HEK293 (cell line): ENCODE measurements around the gene CHEK2.

Source experiments
- CTCF ChIA-PET: fragments of 350-600 bp; formaldehyde crosslinking; extraction: SDS; loops from one replicate; lab custom pipeline; 2021; ENCODE audit warnings: antibody characterized with exemption; lab: Yijun Ruan, JAX
- POLR2A ChIA-PET: fragments of 300-600 bp; formaldehyde crosslinking; extraction: SDS; loops from one replicate; lab custom pipeline; 2020; ENCODE audit warnings: antibody characterized with exemption, inconsistent platforms; lab: Yijun Ruan, JAX
- H3K27ac ChIP-seq: fragments of 200-500 bp; sonication (Bioruptor generic); 2 replicates; pipeline ENCODE4 v1.5.1; 2014; ENCODE audit warnings: low read depth, low read length, control low read depth, inconsistent platforms; ENCODE audit errors: extremely low read depth
- H3K36me3 ChIP-seq, 2 experiments: fragments of 200-500 bp in 1 of 2; sonication (Bioruptor generic) in 1 of 2; 1 replicate in 1 of 2; 2 replicates in 1 of 2; pipeline ENCODE4 v1.5.1; 2014 to 2017; ENCODE audit warnings: inconsistent platforms in 2 of 2, low read length in 2 of 2; ENCODE audit not compliant: control insufficient read depth in 2 of 2, insufficient read depth in 1 of 2
- H3K4me1 ChIP-seq: fragments of 200-500 bp; sonication (Bioruptor generic); 2 replicates; pipeline ENCODE4 v1.5.1; 2014; ENCODE audit warnings: mild to moderate bottlenecking, low read length, inconsistent platforms; ENCODE audit not compliant: control insufficient read depth, insufficient read depth
- H3K4me3 ChIP-seq: 2 replicates; pipeline ENCODE4 v1.5.1; 2011; ENCODE audit warnings: low read depth, mild to moderate bottlenecking, control low read depth, low read length, moderate library complexity
- H3K9me3 ChIP-seq: fragments of 200-500 bp; sonication (Bioruptor generic); 2 replicates; pipeline ENCODE4 v1.5.1; 2014; ENCODE audit warnings: low read depth, low read length, inconsistent platforms; ENCODE audit not compliant: control insufficient read depth, insufficient read depth
- KLF8 ChIP-seq: fragments of 450-650 bp; formaldehyde crosslinking; IDR thresholded peaks from 2 replicates; pipeline ENCODE4 v1.5.1; 2016; ENCODE audit warnings: missing biosample characterization, missing genetic modification characterization
- PRDM1 ChIP-seq: fragments of 450-650 bp; formaldehyde crosslinking; IDR thresholded peaks from 2 replicates; pipeline ENCODE4; 2016; ENCODE audit warnings: missing biosample characterization, missing genetic modification characterization
- SCRT1 ChIP-seq: fragments of 450-650 bp; formaldehyde crosslinking; IDR thresholded peaks from 2 replicates; pipeline ENCODE4 v1.5.1; 2016; ENCODE audit warnings: missing biosample characterization, missing genetic modification characterization, borderline replicate concordance
- SP2 ChIP-seq: fragments of 450-650 bp; formaldehyde crosslinking; IDR thresholded peaks from 2 replicates; pipeline ENCODE4 v1.5.1; 2016; ENCODE audit warnings: missing biosample characterization, missing genetic modification characterization
- SP3 ChIP-seq: fragments of 450-650 bp; formaldehyde crosslinking; IDR thresholded peaks from 2 replicates; pipeline ENCODE4 v1.5.1; 2016; ENCODE audit warnings: missing biosample characterization, missing genetic modification characterization
- ZBTB17 ChIP-seq: fragments of 450-650 bp; formaldehyde crosslinking; IDR thresholded peaks from 2 replicates; pipeline ENCODE4 v1.5.1; 2016; ENCODE audit warnings: missing biosample characterization, missing genetic modification characterization
- ZBTB20 ChIP-seq: fragments of 450-650 bp; formaldehyde crosslinking; IDR thresholded peaks from 2 replicates; pipeline ENCODE4 v1.5.1; 2016; ENCODE audit warnings: missing biosample characterization, missing genetic modification characterization
- ZBTB44 ChIP-seq: fragments of 450-650 bp; IDR thresholded peaks from 2 replicates; pipeline ENCODE4 v1.5.1; 2018; ENCODE audit warnings: missing biosample characterization, mild to moderate bottlenecking, missing genetic modification characterization
- ZBTB8A ChIP-seq: fragments of 450-650 bp; formaldehyde crosslinking; IDR thresholded peaks from 2 replicates; pipeline ENCODE4 v1.5.1; 2016; ENCODE audit warnings: missing biosample characterization, missing genetic modification characterization
- ZEB2 ChIP-seq: fragments of 450-650 bp; formaldehyde crosslinking; IDR thresholded peaks from 2 replicates; pipeline ENCODE4 v1.5.1; 2016; ENCODE audit warnings: missing biosample characterization, missing genetic modification characterization
- ZIC2 ChIP-seq: fragments of 450-650 bp; formaldehyde crosslinking; IDR thresholded peaks from 2 replicates; pipeline ENCODE4 v1.5.1; 2016; ENCODE audit warnings: missing biosample characterization, missing genetic modification characterization
- ZNF121 ChIP-seq: fragments of 450-650 bp; formaldehyde crosslinking; IDR thresholded peaks from 2 replicates; pipeline ENCODE4 v1.5.1; 2016; ENCODE audit warnings: missing biosample characterization, missing genetic modification characterization
- ZNF18 ChIP-seq: fragments of 450-650 bp; formaldehyde crosslinking; IDR thresholded peaks from 2 replicates; pipeline ENCODE4 v1.5.1; 2016; ENCODE audit warnings: missing biosample characterization, missing genetic modification characterization
- ZNF184 ChIP-seq: fragments of 450-650 bp; IDR thresholded peaks from 2 replicates; pipeline ENCODE4 v1.5.1; 2018; ENCODE audit warnings: missing biosample characterization, mild to moderate bottlenecking, missing genetic modification characterization
- ZNF335 ChIP-seq: fragments of 450-650 bp; formaldehyde crosslinking; conservative IDR thresholded peaks from 2 replicates; pipeline ENCODE4 v1.5.1; 2016; ENCODE audit warnings: missing biosample characterization, missing genetic modification characterization
- ZNF366 ChIP-seq: fragments of 450-650 bp; formaldehyde crosslinking; conservative IDR thresholded peaks from 2 replicates; pipeline ENCODE4 v1.5.1; 2016; ENCODE audit warnings: missing biosample characterization, missing genetic modification characterization
- ZNF596 ChIP-seq: fragments of 450-650 bp; IDR thresholded peaks from 2 replicates; pipeline ENCODE4 v1.5.0; 2018; ENCODE audit warnings: missing biosample characterization, mild to moderate bottlenecking, missing genetic modification characterization, moderate library complexity
- ZNF664 ChIP-seq: fragments of 450-650 bp; formaldehyde crosslinking; IDR thresholded peaks from 2 replicates; pipeline ENCODE4 v1.5.1; 2016; ENCODE audit warnings: missing biosample characterization, missing genetic modification characterization
- ZNF76 ChIP-seq: fragments of 450-650 bp; formaldehyde crosslinking; IDR thresholded peaks from 2 replicates; pipeline ENCODE4; 2016; ENCODE audit warnings: low read depth, missing biosample characterization, missing genetic modification characterization, borderline replicate concordance
- ZNF777 ChIP-seq: fragments of 450-650 bp; formaldehyde crosslinking; IDR thresholded peaks from 2 replicates; pipeline ENCODE4 v1.5.1; 2017; ENCODE audit warnings: missing biosample characterization, missing genetic modification characterization, borderline replicate concordance
- TF ChIP-seq, protein P1 (sequence below): fragments of 450-650 bp; formaldehyde crosslinking; IDR thresholded peaks from 2 replicates; pipeline ENCODE4 v1.5.1; 2016; ENCODE audit warnings: missing biosample characterization, missing genetic modification characterization
- TF ChIP-seq, protein P2 (sequence below): fragments of 450-650 bp; IDR thresholded peaks from 2 replicates; pipeline ENCODE4 v1.5.1; 2018; ENCODE audit warnings: missing biosample characterization, missing genetic modification characterization
- TF ChIP-seq, protein P3 (sequence below): sonication (generic); formaldehyde crosslinking; IDR thresholded peaks from 2 replicates; pipeline ENCODE4 v1.8.1; 2022; ENCODE audit warnings: mild to moderate bottlenecking, moderate library complexity, missing genetic modification reagents

Gene CHEK2

DNA sequence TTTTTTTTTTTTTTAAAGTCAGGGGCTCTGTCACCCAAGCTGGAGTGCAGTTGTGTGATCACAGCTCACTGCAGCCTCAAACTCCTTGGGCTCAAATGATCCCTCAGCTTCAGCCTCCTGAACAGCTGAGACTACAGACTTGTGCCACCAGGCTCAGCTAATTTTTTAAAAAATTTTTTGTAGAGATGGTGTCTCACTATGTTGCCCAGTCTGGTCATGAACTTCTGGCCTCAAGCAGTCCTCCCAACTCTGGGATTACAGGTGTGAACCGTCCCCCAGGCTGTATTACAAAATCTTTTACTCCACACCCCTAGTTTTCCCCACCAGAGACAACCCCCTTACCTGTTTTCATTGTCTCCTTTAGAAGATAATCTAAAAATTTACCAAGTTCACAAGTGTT lies 32.8 kb upstream of the CHEK2 start:
- Histone ChIP-seq H3K9me3 (no peaks in the 10 kb centered on the region), H3K4me1 (peaks cover 3% of the 10 kb centered on the region; the same call in 1 of the 2 replicates), H3K27ac (no peak overlapping the region), H3K4me3 (no peak overlapping the region), H3K36me3 (peaks cover 42 to 49% of the 10 kb centered on the region in 2 experiments)
- ChIA-PET POLR2A (interaction anchor here (2.6 kb wide), 2 partner anchors 9 to 25 kb away, joined by 20 to 25 read pairs; partner anchors contain the start of gene XBP1), CTCF (interaction anchor here (0.6 to 2.5 kb wide), 3 partner anchors 11 to 180 kb away, joined by 4 to 8 read pairs (median 8); no protein-coding TSS in a partner anchor)
- TF ChIP-seq ZNF121 (tag by site-specific recombination): peak; percentile 80
- 0 out of 2 replicates have a peak, but pooled peaks have one; percentile 10 for TF ChIP-seq ZNF18 (tag by site-specific recombination)
- TF ChIP-seq, protein P1, sequence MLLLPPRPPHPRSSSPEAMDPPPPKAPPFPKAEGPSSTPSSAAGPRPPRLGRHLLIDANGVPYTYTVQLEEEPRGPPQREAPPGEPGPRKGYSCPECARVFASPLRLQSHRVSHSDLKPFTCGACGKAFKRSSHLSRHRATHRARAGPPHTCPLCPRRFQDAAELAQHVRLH (tag by site-specific recombination): no peak

DNA sequence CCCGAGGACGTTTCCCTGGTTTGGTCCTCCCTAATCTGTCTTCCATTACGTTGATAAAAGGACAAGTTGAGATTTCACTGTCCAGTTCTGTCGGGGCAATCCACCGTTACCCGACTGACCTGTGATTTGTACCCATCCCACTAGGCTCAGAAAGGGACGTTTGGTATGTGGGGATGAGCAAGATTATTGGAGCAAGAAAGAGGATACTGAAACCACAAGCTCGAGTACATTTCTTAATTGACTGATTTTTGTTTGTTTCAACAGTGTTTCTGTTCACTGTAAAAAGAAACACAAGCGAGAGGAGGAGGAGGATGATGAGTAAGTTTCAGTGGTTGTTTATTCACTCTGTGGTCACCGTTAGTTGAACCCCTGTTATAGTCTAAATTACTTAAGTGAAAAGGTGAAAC lies 31.8 kb upstream of the CHEK2 start:
- no peaks in the 10 kb centered on the region for H3K9me3 ChIP-seq
- H3K36me3 ChIP-seq: peaks cover 38 to 42% of the 10 kb centered on the region in 2 experiments
- POLR2A ChIA-PET: interaction anchor here (0.6 to 2.6 kb wide), 7 partner anchors 10 to 172 kb away, joined by 3 to 25 read pairs (median 10); partner anchors contain the start of genes CHEK2, HSCB and XBP1
- no peaks in the 10 kb centered on the region for H3K4me1 ChIP-seq
- CTCF ChIA-PET: interaction anchor here (1.0 to 2.5 kb wide), 4 partner anchors 12 to 17 kb away, joined by 3 to 8 read pairs (median 4); no protein-coding TSS in a partner anchor
- H3K27ac ChIP-seq: peak overlapping the region; percentile 97
- TF ChIP-seq ZBTB44: no peak
- TF ChIP-seq ZEB2 (tag by site-specific recombination): 0 out of 2 replicates have a peak, but pooled peaks have one; percentile 17
- TF ChIP-seq PRDM1: peak; percentile 59; the same call in 1 of the 2 replicates
- TF ChIP-seq ZNF184: no peak
- TF ChIP-seq, protein P2, sequence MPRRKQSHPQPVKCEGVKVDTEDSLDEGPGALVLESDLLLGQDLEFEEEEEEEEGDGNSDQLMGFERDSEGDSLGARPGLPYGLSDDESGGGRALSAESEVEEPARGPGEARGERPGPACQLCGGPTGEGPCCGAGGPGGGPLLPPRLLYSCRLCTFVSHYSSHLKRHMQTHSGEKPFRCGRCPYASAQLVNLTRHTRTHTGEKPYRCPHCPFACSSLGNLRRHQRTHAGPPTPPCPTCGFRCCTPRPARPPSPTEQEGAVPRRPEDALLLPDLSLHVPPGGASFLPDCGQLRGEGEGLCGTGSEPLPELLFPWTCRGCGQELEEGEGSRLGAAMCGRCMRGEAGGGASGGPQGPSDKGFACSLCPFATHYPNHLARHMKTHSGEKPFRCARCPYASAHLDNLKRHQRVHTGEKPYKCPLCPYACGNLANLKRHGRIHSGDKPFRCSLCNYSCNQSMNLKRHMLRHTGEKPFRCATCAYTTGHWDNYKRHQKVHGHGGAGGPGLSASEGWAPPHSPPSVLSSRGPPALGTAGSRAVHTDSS: peak; percentile 74
- TF ChIP-seq ZNF335 (tag by site-specific recombination): peak; percentile 74
- TF ChIP-seq ZNF366 (tag by site-specific recombination): 0 out of 2 replicates have a peak, but pooled peaks have one; percentile 12
- TF ChIP-seq ZNF664: peak; percentile 88
- H3K4me3 ChIP-seq: peak overlapping the region; percentile 65

- CTCF ChIA-PET: interaction anchor here (0.6 to 2.5 kb wide), 6 partner anchors 11 to 698 kb away, joined by 3 to 8 read pairs (median 3); no protein-coding TSS in a partner anchor
- H3K4me3 ChIP-seq: peak within 1 kb of the TSS; percentile 65
- no peaks in the 10 kb centered on the region for H3K9me3 ChIP-seq
- POLR2A ChIA-PET: interaction anchor here (0.6 to 2.6 kb wide), 11 partner anchors 8 to 374 kb away, joined by 3 to 25 read pairs (median 6); partner anchors contain the start of genes CHEK2, HSCB and XBP1
- no peaks in the 10 kb centered on the region for H3K4me1 ChIP-seq
- H3K27ac ChIP-seq: peak within 1 kb of the TSS; percentile 97
- H3K36me3 ChIP-seq: peaks cover 34 to 36% of the 10 kb centered on the region in 2 experiments
- TF ChIP-seq KLF8 (tag by site-specific recombination): peak; percentile 47; the same call in 1 of the 2 replicates
- TF ChIP-seq SCRT1 (tag by site-specific recombination): no peak
- TF ChIP-seq ZBTB17 (tag by site-specific recombination): peak; percentile 67; the same call in 1 of the 2 replicates
- TF ChIP-seq ZBTB8A: peak; percentile 76
- peak; percentile 99 for TF ChIP-seq ZNF76 (tag by site-specific recombination)
- TF ChIP-seq ZBTB20 (tag by site-specific recombination): peak; percentile 52; the same call in 1 of the 2 replicates
- no peak for TF ChIP-seq ZNF777 (tag by site-specific recombination)
- peak; percentile 93 for TF ChIP-seq ZNF335 (tag by site-specific recombination)
- TF ChIP-seq, protein P3, sequence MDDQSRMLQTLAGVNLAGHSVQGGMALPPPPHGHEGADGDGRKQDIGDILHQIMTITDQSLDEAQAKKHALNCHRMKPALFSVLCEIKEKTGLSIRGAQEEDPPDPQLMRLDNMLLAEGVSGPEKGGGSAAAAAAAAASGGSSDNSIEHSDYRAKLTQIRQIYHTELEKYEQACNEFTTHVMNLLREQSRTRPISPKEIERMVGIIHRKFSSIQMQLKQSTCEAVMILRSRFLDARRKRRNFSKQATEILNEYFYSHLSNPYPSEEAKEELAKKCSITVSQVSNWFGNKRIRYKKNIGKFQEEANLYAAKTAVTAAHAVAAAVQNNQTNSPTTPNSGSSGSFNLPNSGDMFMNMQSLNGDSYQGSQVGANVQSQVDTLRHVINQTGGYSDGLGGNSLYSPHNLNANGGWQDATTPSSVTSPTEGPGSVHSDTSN: peak; percentile 71; the same call in 1 of the 2 replicates
- peak; percentile 50 for TF ChIP-seq SP3 (tag by site-specific recombination)
- no peak for TF ChIP-seq ZIC2 (tag by site-specific recombination)
- peak; percentile 48; the same call in 1 of the 2 replicates for TF ChIP-seq ZNF596 (tag by site-specific recombination)
- 0 out of 2 replicates have a peak, but pooled peaks have one; percentile 10 for TF ChIP-seq SP2 (tag by site-specific recombination)
Observed at GRCh38 chr22:28772633-28773460, 31.2 kb upstream of the CHEK2 start, which contains the start of gene CCDC117. Gene CCDC117 (plus strand): TSS chr22:28772695. CDS start chr22:28772850, 155 bp downstream.
